Measurements from ENCODE around the gene ERN1.
A peak's percentile ranks its signal among the peaks of the same experiment; 100 is the strongest.

The ERN1 gene

DNA sequence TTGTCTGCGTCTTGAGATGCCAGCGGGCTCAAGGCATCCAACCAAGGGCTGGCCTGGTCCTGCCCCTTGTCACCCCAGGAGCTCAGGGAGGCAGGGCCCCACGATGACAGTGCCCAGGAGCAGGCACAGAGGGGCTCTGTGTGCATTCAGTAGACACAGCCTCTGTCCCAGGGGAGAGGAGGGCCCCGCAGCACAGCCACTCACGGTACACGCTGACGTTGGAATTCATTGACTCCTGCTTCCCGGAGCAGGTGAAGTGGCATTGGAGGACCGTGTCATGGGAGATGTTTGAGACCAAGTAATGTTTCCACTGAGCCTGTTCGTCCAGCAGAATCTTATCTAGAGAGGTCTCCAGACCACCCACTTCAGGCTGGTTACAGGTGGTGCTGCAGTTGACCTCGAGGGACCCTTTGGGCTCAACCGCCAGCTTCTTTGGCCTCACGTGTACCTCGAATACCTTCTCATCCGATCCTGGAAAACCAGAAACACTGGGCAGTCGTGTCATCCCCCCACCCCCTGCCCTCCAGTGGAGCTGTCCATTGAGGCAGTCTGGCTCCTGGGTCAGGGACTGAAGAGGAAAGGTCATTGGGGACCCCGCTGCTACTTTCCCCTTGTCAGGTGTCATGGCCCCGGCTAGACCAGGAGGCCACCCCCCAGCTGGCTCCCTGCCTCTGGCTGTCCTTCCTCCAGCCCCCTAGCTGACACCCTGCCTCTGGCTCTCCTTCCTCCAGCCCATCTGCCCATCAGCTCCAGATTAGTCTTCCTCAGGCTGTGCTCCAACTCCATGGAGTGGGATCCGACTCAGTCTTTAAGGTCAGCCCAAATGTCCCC lies 124.8 kb downstream of the ERN1 start:
- DNase-seq (ENCODE audit: low read depth in 2 of 2), result no peak

DNA sequence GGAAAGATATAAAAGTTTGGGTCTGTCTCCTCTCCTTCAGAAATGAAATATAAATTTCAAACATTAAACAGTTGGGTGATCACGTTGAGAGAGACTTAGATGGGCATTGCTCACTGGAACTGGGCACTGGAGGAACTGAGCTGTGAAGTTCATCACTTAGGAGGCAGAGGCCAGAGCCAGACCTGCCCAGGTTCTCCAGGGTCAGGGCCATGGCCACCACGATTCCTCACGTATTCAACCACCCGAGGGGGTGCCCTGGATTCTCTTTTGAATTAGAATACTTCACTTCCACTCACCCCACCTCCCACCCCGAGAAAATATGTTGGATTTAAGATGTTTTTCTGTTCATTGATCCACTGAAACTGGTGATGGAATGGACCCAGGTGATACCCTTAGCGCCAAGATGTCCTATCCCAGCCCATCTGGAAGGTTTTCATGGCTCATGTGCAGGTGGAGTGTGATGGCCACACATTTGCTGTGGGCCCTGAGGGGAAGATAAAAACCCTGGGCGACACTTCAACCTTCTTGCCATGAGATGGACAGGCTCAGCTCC lies 125.7 kb downstream of the ERN1 start:
- DNase-seq (ENCODE audit: low read depth in 2 of 2), result no peak

DNA sequence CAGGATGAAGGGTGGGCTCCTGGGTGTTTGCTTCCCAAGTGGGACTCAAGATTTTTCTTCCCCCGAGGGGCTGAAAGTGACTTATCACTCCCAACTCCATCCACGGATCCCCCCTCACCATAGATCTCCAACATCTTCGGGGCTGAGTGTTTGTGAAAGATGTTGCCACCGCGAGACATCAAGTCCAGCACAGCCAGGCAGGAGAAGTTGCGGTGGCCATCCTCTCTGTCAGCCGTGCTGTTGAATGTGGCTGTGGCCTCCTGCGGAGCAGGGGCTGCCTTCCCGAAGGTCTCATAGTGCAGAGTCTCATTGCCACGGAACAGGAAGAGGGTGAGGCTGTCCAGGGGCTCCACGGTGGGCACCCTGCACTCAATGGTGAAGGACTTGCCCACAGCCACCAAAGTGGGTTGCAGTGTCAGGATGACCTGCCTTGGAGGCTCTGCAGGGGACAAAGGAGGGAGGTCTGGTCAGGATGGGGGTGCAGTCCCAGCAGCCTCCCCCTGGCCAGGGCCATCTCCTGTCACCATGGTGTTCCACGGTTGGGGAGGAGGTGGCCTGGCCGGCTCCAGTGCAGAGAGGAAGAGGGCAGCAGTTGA lies 126.3 kb downstream of the ERN1 start:
- no peak for DNase-seq (ENCODE audit: low read depth in 2 of 2)

DNA sequence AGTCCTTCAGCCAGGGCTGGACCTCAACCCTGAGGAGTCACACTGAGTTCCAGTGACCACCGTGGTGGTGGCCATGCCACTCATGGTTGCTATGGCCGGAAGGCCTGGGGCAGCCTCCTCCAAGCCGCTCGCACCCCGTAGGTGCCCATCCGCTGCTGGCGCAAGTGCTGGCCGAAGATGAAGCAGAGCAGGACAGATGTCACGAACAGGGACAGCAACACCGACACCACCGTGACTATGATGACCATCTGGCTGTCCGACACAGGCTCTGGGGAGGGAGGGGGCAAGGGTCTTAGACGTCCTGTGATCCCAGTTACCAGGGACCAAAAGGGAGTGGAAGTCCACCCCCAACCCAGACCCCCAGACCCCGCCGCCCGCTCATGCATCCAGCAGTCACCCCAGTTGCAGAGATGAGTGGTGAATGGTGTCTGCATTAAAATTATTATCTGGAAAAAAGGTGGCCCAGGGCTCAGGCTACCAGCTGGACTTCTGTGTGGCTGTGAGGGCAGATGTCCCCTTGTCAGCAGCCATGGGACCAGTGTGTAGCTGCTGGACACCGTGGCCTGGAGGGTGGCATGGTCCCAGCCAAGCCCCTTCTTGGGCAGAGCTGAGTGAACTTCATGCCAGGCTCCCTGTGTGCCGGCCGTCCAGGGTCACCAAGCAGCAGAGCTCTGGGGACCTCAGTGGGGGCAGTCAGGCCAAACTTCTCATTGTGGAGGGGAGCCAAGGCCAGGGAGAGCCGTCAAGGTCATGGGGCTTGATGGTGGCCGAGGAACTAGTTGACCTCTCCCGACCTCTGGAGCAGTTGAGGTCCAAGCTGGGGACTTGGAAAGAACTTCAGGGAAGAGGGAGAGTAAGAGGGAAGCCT lies 127.1 kb downstream of the ERN1 start:
- no peak for DNase-seq (ENCODE audit: low read depth in 2 of 2)

DNA sequence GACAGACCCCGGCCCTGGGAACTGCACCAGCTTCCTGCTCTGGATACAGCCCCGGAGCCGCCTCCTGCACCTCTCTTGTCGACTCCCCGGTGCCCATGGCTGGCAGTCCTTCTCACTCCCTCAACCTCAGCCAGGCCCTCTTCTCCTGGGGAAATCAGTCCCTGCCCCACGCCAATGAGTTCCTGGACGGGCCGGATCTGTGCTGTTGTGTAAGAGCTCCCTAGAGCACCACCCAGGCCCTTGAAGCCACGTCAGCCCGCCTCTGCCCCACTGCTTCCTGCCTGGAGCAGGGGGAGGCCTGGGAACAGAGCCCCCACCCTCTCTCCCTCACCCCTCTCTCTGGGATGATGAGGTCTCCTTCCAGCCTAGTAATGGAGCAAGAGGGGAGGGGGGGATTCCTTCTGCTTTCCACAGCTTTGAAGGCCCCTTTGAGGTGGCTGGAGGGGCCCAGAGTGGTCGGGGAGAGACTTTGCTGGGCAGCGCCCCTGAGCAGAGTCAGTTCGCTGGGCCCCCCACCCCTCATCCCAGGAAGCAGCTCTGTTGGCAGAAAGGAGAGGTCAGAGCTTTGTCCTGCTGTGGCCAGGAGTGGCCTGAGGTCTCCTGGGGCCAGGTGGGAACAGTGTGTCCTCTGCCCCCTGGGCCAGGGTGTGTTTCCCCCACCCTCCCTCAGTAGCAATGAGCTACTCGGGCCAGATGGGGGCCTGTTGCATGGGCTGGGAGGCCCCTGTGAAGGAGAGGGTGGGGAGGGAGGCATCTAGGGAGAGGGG lies 128.0 kb downstream of the ERN1 start:
- DNase-seq (ENCODE audit: low read depth in 2 of 2), result no peak

DNA sequence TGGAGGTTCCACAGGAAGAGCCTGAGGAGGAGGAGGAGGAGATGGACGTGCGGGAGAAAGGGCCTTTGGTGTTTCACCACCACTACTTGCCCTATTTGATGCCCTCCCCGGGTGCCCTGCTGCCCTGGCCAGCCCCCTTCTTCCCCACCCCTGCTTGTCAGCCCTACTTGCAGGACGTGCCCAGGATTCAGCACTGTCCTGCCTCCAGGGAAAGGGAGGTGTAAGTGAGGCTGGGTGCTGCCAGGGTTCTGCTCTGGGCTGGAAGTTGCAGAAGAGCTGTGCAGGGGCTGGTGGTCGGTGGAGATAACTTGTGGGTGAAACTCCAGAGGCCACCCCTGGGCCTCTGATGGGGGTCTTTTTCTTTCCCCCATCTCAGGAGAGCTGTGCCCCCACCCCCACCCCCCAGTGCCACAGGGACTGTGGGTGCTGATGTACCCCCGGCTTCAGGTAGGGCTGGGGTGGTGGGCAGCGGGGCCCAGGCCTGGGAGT lies 128.8 kb downstream of the ERN1 start:
- DNase-seq (ENCODE audit: low read depth in 2 of 2), result no peak

DNA sequence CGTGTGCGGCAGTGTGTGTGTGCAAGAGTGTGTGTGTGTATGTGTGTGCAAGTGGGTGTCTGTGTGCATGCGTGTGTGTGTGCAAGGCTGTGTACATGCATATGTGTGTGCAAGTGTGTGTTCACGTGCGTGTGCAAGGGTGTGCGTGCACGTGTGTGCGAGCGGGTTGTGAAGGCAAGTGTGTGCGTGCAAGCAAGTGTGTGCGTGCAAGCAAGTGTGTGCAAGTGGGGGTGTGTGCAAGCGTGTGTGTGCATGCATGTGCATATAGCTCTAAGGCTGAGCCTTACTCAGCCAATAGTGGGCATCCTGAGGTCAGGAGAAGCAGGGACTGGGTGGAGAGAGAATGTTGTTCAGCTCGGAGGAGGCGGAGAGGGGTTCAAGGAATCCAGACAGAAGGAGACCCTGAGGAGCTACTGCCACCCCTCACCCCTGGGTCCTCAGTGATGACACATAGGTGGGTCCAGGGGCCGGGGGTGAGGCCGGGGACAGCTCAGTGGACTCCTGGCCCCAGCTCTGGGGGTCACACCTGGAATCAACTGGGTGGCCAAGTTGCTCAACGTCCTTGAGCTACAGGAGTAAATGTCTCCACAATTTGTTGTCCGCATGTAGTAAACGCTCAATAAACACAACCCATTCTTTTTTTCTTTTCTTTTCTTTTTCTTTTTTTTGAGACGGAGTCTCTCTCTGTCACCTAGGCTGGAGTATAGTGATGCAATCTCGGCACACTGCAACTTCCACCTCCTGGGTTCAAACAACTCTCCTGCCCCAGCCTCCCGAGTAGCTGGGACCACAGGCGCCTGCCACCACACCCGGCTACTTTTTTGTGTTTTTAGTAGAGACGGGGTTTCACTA lies 130.0 kb downstream of the ERN1 start:
- no peak for DNase-seq (ENCODE audit: low read depth in 2 of 2)

DNA sequence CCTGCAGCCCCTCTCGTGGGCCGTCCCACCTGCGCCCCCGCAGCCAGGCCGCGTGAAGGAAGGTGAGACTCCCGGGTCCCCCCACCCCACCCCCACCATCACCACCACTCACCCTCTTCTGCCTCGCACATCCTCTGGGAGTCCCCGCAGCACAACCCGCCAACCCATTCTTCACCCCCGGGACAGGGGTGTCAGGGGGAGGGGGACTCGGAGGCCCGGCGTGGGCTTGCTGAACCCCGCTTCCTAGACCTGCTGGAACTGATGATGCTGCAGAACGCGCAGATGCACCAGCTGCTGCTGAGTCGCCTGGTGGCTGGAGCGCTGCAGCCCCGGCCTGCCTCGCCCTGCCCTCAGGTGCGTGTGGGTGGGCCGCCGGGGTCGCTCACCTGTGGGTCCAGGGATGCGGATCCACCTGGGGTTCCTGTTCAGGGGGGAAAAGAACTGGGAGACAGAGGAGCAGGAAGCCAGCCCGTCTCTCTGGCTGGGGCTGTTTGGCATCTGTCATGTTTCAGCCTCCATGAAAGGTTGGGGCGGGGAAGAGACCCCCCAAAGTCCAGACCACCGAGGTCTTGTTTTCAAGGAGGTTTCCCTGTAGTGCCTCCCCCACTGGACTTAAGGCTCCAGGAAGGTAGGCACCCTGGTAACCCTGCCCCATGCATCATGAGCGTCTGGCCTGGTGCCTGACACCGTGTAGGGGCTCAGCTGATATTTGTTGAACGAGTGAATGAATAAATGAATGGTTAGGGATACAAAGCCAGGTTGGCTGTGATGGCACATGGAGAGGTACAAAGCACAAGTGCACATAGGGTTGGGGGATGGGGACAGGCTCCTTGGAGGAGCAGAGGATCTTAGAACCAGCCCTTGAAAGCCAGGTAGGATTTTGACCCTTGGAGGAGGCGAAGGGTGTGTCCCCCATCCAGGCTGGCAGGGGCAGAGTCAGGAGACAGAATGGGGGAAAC lies 130.9 kb downstream of the ERN1 start:
- DNase-seq (ENCODE audit: low read depth in 2 of 2), result no peak

DNA sequence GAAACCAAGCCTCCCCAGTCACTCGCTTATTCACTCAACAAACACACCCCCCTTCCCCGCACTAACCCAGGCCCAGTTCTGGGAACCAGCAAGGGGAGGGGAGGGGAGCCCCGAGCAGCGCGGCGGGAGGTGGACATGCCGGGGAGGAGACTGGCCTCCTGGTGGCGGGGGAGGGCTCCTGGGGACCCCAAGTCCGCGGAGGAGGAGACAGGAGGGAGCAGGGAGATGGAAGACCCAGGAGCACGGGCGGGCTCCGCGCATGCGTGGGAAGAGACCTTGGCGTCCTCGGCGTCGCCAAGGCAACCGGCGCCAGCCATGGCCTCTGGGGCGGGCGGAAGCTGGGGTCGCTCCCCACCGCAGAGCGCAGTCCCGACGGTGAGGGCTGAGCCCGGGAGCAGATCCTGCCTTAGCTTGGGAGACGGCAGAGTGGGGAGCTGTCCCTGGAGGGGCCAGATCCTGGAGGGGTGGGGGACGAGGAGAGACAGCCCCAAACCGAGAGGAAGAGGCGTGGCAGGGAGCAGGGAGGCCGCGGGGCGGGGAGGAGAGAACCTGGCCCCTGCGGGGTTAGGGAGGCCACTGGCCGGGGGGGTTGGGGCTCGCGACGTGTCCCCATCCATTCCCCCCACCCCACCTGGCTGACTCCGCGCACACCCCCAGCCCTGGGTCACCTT lies 131.8 kb downstream of the ERN1 start, which contains the start of gene PRR29:
TSS of gene PRR29 (plus strand) at position 302 of the 671 bp plus-strand sequence. CDS start at position 316, 14 bp downstream.
- peak; percentile 60 to 63 for DNase-seq (ENCODE audit: low read depth in 2 of 2)

DNA sequence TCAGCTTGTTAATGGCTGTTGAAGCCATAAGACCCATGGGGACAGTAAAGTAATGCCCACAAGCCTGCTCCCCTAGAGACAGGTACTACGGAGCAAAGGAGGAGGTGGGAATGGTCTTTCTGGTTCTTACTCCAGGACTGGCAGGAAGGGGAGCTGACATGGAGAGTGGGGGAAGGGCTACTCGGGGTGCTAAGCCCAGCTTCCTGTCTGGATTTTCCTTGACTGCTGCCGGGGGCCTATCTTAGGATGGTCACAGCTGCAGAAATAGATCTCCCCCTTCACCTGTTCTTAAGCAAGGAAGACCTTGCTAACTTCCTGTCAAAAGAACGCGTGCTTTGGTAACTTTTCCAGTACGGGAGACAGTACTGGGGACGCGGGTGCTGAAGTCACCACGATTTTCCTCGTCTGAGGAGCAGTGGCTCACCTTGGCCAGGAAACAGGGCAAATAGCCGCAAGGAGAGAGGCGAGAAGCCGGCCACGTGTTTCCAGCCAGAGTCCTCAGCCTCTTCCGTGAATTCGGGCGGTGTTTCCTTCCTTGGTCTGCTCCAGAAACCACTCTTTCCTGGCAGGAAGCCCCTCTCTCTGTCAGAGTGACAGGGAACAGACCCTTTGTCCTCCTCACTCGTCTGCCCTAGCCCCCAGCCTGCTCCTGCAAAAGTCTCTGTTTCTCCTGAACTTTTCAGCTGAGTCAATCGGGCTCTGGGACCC lies 132.4 kb downstream of the ERN1 start:
- DNase-seq (ENCODE audit: low read depth in 2 of 2), result no peak

DNA sequence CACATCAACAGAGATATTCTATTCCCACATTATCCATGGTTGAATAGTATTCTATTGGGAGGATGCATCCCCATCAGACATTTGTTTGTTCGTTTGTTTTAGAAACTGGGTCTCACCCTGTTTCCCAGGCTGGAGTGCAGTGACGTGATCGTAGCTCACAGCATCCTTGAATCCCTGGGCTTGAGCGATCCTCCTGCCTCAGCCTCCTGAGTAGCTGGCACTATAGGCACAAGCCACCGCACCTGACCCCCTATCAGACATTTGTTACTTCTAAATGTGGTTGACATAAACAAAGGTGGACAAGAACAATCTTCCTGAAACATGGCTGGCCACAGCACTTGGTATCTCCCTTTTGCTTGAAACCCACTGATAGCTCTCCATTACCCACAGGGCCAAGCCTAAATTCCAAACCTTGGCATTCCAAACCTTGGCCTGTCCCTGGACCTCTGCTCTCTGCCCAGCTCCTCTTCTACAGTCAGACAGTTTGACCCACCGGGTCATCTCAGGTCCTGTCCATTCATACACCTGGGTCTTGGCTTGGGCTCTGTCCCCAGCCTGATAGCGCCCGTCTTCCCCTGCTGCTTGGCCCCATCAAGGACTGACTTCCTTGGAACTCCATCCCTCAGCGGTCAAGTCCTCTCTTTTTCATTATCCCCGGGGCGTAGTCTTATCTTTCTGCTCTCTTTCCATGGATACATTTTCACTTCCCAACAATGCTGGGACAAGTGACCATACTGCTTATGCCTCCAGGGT lies 133.3 kb downstream of the ERN1 start:
- no peak for DNase-seq (ENCODE audit: low read depth in 2 of 2)

DNA sequence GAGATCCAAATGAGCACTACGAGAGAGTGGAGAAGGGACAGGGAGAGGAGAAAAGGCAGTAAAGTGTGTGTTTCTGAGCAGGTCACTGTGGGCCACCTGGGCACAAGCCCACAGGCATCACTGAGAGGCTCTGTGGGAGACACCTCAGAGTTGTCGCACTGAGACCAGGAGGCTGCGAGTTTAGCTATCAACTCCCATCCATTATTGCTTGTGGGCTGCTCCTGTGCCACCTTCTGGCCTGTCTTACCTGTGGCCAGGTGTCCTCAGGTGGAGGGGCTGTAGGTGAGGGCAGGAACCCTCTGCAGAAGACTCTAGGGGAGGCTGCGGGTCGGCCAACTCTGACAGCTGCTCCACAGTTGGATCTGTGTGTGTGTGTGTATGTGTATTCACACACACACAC lies 134.3 kb downstream of the ERN1 start:
- no peak for DNase-seq (ENCODE audit: low read depth in 2 of 2)

DNA sequence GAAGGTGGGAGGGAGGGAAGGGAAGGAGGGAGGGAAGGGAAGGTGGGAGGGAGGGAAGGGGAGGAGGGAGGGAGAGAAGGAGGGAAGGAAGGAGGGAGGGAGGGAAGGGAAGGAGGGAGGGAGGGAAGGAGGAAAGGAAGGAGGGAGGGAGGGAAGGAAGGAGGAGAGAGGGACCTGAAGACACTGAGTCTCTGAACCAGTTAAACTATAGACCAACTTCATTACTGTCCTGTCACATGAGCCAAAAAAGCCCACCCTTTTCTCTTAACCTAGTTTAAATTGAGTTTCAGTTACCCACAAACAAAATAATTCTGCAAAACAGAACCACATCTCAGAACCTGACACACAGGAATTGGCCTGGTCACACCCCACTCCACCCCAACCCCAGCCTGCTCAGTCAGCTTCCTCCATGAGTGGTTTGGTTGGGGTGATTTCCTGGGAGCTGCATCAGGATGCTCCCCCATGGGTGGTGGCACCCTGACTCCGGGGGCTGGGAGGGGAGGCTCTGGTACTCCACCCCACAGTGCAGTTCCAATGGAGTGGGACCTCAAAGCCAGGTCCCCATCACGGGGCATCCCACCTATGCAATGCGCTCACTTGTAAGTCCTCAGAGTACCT lies 136.5 kb downstream of the ERN1 start:
- DNase-seq (ENCODE audit: low read depth in 2 of 2), result no peak

DNA sequence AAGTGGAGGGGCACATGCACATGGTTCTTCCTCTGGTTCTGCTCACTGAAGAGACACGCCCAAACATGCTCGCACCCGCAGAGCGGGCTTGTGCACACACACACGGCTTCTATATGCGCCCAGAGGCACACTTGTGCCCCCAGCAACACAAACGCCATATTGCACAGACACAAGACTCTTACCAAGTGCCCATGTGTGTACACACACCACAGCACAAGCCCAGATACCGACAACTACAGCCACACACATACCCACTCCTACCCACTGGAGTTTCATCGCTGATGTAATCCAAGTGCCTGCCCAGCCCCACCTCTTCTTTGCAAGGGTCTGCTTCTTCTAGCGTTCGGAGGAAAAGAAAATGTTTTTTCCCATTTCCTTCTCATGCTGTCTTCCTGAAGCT lies 138.3 kb downstream of the ERN1 start:
- no peak for DNase-seq (ENCODE audit: low read depth in 2 of 2)

DNA sequence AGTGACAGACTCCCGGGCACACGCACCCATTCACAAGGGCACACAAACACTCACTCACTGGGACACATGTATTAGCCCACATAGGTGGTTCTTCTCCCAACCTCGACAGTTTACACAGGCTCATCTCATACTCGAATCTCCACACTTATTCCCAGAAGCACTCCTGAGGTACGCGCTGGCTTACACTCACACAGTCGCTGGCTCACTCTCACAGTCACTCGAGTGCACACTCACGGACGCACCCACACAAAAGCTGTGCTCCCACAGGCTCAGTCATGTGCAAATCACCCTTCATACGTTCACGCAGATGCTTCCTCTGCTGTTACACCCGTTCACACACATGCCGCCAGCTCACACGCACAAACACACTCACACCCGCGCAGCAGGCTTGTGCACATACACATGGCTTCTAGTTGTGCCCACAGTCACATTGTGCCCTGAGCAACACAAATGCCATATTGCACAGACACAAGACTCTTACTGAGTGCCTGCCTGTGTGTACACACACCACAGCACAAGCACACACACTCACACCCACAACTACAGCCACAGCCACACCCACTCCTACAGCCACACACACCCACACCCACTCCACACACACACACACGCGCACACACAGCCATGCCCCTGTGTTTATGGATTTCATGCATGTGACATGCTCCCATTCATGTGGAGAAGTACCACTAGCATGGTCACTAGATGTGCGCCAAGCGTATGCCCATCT lies 140.2 kb downstream of the ERN1 start:
- no peak for DNase-seq (ENCODE audit: low read depth in 2 of 2)
